HEK293 (cell line): ENCODE results near the gene RAB9B.

Experiments
- CTCF ChIA-PET: fragments of 350-600 bp; formaldehyde crosslinking; extraction: SDS; loops from one replicate; lab custom pipeline; 2021; ENCODE audit warnings: antibody characterized with exemption; lab: Yijun Ruan, JAX
- POLR2A ChIA-PET: fragments of 300-600 bp; formaldehyde crosslinking; extraction: SDS; loops from one replicate; lab custom pipeline; 2020; ENCODE audit warnings: antibody characterized with exemption, inconsistent platforms; lab: Yijun Ruan, JAX
- H3K27ac ChIP-seq: fragments of 200-500 bp; sonication (Bioruptor generic); 2 replicates; pipeline ENCODE4 v1.5.1; 2014; ENCODE audit warnings: low read depth, low read length, control low read depth, inconsistent platforms; ENCODE audit errors: extremely low read depth
- H3K36me3 ChIP-seq, 2 experiments: fragments of 200-500 bp in 1 of 2; sonication (Bioruptor generic) in 1 of 2; 1 replicate in 1 of 2; 2 replicates in 1 of 2; pipeline ENCODE4 v1.5.1; 2014 to 2017; ENCODE audit warnings: inconsistent platforms in 2 of 2, low read length in 2 of 2; ENCODE audit not compliant: control insufficient read depth in 2 of 2, insufficient read depth in 1 of 2
- H3K4me1 ChIP-seq: fragments of 200-500 bp; sonication (Bioruptor generic); 2 replicates; pipeline ENCODE4 v1.5.1; 2014; ENCODE audit warnings: mild to moderate bottlenecking, low read length, inconsistent platforms; ENCODE audit not compliant: control insufficient read depth, insufficient read depth
- H3K4me3 ChIP-seq: 2 replicates; pipeline ENCODE4 v1.5.1; 2011; ENCODE audit warnings: low read depth, mild to moderate bottlenecking, control low read depth, low read length, moderate library complexity
- H3K9me3 ChIP-seq: fragments of 200-500 bp; sonication (Bioruptor generic); 2 replicates; pipeline ENCODE4 v1.5.1; 2014; ENCODE audit warnings: low read depth, low read length, inconsistent platforms; ENCODE audit not compliant: control insufficient read depth, insufficient read depth
- HOXA7 ChIP-seq: sonication (generic); formaldehyde crosslinking; IDR thresholded peaks from 2 replicates; pipeline ENCODE4 v1.8.1; 2022; ENCODE audit warnings: missing genetic modification reagents, borderline replicate concordance
- IKZF3 ChIP-seq: fragments of 450-650 bp; IDR thresholded peaks from 2 replicates; pipeline ENCODE4 v1.5.0; 2018; ENCODE audit warnings: missing biosample characterization, mild to moderate bottlenecking, missing genetic modification characterization, moderate library complexity
- PRDM1 ChIP-seq: fragments of 450-650 bp; formaldehyde crosslinking; IDR thresholded peaks from 2 replicates; pipeline ENCODE4; 2016; ENCODE audit warnings: missing biosample characterization, missing genetic modification characterization
- SCRT2 ChIP-seq: fragments of 450-650 bp; formaldehyde crosslinking; IDR thresholded peaks from 2 replicates; pipeline ENCODE4 v1.5.1; 2016; ENCODE audit warnings: missing biosample characterization, missing genetic modification characterization
- SP3 ChIP-seq: fragments of 450-650 bp; formaldehyde crosslinking; IDR thresholded peaks from 2 replicates; pipeline ENCODE4 v1.5.1; 2016; ENCODE audit warnings: missing biosample characterization, missing genetic modification characterization
- ZNF24 ChIP-seq: fragments of 450-650 bp; formaldehyde crosslinking; IDR thresholded peaks from 2 replicates; pipeline ENCODE4 v1.5.1; 2016; ENCODE audit warnings: missing biosample characterization, missing genetic modification characterization
- ZNF26 ChIP-seq: fragments of 450-650 bp; formaldehyde crosslinking; IDR thresholded peaks from 2 replicates; pipeline ENCODE4 v1.5.1; 2016; ENCODE audit warnings: missing biosample characterization, missing genetic modification characterization
- ZNF335 ChIP-seq: fragments of 450-650 bp; formaldehyde crosslinking; conservative IDR thresholded peaks from 2 replicates; pipeline ENCODE4 v1.5.1; 2016; ENCODE audit warnings: missing biosample characterization, missing genetic modification characterization
- ZNF629 ChIP-seq: fragments of 450-650 bp; formaldehyde crosslinking; IDR thresholded peaks from 2 replicates; pipeline ENCODE4 v1.5.1; 2017; ENCODE audit warnings: missing biosample characterization, missing genetic modification characterization
- ZNF654 ChIP-seq: fragments of 450-650 bp; formaldehyde crosslinking; IDR thresholded peaks from 2 replicates; pipeline ENCODE4 v1.5.1; 2016; ENCODE audit warnings: low read depth, missing biosample characterization, missing genetic modification characterization
- ZNF830 ChIP-seq: fragments of 450-650 bp; IDR thresholded peaks from 2 replicates; pipeline ENCODE4 v1.5.0; 2018; ENCODE audit warnings: missing biosample characterization, missing genetic modification characterization, low read depth, mild to moderate bottlenecking, moderate library complexity
- TF ChIP-seq, protein P1 (sequence below): fragments of 450-650 bp; formaldehyde crosslinking; IDR thresholded peaks from 2 replicates; pipeline ENCODE4 v1.5.1; 2017; ENCODE audit warnings: missing biosample characterization, missing genetic modification characterization
- TF ChIP-seq, protein P2 (sequence below): fragments of 450-650 bp; formaldehyde crosslinking; IDR thresholded peaks from 2 replicates; pipeline ENCODE4 v1.5.1; 2016; ENCODE audit warnings: missing biosample characterization, missing genetic modification characterization
- TF ChIP-seq, protein P3 (sequence below): fragments of 450-650 bp; formaldehyde crosslinking; IDR thresholded peaks from 2 replicates; pipeline ENCODE4 v1.5.1; 2016; ENCODE audit warnings: missing biosample characterization, missing genetic modification characterization
- TF ChIP-seq, protein P4 (sequence below): fragments of 450-650 bp; formaldehyde crosslinking; IDR thresholded peaks from 2 replicates; pipeline ENCODE4 v1.5.1; 2016; ENCODE audit warnings: missing biosample characterization, missing genetic modification characterization

RAB9B gene

GRCh38 chrX:103780336-103781061, 51.6 kb downstream of the RAB9B start (continued):
- no peak for TF ChIP-seq SCRT2 (tag by site-specific recombination)
- no peak for TF ChIP-seq ZNF26 (tag by site-specific recombination)
- TF ChIP-seq ZNF629 (tag by site-specific recombination), result no peak
- no peak for TF ChIP-seq ZNF830 (tag by site-specific recombination)
- TF ChIP-seq, protein P1, sequence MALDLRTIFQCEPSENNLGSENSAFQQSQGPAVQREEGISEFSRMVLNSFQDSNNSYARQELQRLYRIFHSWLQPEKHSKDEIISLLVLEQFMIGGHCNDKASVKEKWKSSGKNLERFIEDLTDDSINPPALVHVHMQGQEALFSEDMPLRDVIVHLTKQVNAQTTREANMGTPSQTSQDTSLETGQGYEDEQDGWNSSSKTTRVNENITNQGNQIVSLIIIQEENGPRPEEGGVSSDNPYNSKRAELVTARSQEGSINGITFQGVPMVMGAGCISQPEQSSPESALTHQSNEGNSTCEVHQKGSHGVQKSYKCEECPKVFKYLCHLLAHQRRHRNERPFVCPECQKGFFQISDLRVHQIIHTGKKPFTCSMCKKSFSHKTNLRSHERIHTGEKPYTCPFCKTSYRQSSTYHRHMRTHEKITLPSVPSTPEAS (tag by site-specific recombination), result no peak

GRCh38 chrX:103779141-103779789, 52.8 kb downstream of the RAB9B start:
- H3K27ac ChIP-seq, result no peak overlapping the region
- H3K9me3 ChIP-seq, result no peaks in the 10 kb centered on the region
- H3K4me1 ChIP-seq, result no peaks in the 10 kb centered on the region
- no peak overlapping the region for H3K4me3 ChIP-seq
- POLR2A ChIA-PET, result no interaction called here
- CTCF ChIA-PET, result interaction anchor here (0.6 to 1.3 kb wide), 2 partner anchors 66 to 132 kb away, joined by 3 to 4 read pairs; no protein-coding TSS in a partner anchor
- TF ChIP-seq ZNF335 (peak; percentile 69), ZNF629 (tag by site-specific recombination) (no peak)
- H3K36me3 ChIP-seq, result no peaks in the 10 kb centered on the region

DNA sequence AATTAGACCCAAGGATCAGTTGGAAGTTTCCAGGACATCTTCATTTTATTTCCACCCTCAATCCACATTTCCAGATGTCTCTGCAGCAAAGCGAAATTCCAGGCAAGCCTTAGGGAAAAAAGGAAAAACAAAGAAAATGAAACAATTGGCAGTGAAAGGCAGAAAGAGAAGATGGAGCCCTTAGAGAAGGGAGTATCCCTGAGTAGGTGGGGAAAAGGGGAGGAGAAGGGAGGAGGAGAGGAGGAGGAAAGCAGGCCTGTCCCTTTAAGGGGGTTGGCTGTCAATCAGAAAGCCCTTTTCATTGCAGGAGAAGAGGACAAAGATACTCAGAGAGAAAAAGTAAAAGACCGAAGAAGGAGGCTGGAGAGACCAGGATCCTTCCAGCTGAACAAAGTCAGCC, 55.5 kb downstream of the RAB9B start, which contains the start of gene PLP1:
Gene PLP1 (plus strand): TSS at position 295 of the 400 bp plus-strand sequence. CDS start 156 bp downstream, outside the sequence.
- POLR2A ChIA-PET, result no interaction called here
- peak; percentile 76 for TF ChIP-seq PRDM1
- TF ChIP-seq, protein P2, sequence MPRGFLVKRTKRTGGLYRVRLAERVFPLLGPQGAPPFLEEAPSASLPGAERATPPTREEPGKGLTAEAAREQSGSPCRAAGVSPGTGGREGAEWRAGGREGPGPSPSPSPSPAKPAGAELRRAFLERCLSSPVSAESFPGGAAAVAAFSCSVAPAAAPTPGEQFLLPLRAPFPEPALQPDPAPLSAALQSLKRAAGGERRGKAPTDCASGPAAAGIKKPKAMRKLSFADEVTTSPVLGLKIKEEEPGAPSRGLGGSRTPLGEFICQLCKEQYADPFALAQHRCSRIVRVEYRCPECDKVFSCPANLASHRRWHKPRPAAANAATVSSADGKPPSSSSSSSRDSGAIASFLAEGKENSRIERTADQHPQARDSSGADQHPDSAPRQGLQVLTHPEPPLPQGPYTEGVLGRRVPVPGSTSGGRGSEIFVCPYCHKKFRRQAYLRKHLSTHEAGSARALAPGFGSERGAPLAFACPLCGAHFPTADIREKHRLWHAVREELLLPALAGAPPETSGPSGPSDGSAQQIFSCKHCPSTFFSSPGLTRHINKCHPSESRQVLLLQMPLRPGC (tag by site-specific recombination), result no peak
- TF ChIP-seq ZNF24 (tag by site-specific recombination), result no peak
- TF ChIP-seq SP3 (tag by site-specific recombination), result peak; percentile 24; the same call in 1 of the 2 replicates
- Histone ChIP-seq H3K9me3 (no peaks in the 10 kb centered on the region), H3K4me3 (no peak within 1 kb of the TSS), H3K36me3 (no peaks in the 10 kb centered on the region), H3K27ac (no peak within 1 kb of the TSS), H3K4me1 (no peaks in the 10 kb centered on the region)
- CTCF ChIA-PET, result interaction anchor here (1.0 kb wide), 1 partner anchor 69 kb away, joined by 3 read pairs; no protein-coding TSS in a partner anchor

DNA sequence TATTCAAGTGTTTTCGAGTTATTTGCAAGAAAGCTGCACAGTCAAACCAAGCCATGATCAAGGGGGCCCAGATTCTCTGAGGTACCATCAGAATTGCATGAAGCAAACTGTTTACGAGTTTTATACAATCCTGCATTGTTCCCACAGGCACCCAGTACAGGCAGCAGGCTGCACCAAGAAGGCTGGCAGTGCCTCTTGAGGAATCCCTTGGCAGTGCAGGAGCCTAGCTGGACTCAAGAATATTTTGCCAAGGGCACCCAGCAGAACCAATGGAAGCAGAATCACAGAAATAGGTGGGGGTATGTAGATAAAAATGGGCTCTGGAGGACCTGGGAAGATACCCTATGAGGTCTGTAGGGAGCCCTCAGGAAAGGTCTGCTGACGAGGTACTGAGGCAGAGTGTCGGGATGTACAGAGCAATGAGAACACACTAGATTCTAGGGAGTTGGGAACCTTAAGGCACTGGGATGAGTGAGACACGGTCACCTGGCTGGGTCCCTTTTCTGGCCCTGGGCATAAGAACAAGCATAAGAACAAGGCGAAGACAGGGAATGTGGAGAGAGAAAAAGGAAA, 57.9 kb downstream of the RAB9B start:
- Histone ChIP-seq H3K9me3 (no peaks in the 10 kb centered on the region), H3K4me3 (no peak overlapping the region), H3K4me1 (no peaks in the 10 kb centered on the region), H3K36me3 (no peaks in the 10 kb centered on the region), H3K27ac (no peak overlapping the region)
- TF ChIP-seq, protein P3, sequence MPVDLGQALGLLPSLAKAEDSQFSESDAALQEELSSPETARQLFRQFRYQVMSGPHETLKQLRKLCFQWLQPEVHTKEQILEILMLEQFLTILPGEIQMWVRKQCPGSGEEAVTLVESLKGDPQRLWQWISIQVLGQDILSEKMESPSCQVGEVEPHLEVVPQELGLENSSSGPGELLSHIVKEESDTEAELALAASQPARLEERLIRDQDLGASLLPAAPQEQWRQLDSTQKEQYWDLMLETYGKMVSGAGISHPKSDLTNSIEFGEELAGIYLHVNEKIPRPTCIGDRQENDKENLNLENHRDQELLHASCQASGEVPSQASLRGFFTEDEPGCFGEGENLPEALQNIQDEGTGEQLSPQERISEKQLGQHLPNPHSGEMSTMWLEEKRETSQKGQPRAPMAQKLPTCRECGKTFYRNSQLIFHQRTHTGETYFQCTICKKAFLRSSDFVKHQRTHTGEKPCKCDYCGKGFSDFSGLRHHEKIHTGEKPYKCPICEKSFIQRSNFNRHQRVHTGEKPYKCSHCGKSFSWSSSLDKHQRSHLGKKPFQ (tag by site-specific recombination), result no peak
- TF ChIP-seq, protein P4, sequence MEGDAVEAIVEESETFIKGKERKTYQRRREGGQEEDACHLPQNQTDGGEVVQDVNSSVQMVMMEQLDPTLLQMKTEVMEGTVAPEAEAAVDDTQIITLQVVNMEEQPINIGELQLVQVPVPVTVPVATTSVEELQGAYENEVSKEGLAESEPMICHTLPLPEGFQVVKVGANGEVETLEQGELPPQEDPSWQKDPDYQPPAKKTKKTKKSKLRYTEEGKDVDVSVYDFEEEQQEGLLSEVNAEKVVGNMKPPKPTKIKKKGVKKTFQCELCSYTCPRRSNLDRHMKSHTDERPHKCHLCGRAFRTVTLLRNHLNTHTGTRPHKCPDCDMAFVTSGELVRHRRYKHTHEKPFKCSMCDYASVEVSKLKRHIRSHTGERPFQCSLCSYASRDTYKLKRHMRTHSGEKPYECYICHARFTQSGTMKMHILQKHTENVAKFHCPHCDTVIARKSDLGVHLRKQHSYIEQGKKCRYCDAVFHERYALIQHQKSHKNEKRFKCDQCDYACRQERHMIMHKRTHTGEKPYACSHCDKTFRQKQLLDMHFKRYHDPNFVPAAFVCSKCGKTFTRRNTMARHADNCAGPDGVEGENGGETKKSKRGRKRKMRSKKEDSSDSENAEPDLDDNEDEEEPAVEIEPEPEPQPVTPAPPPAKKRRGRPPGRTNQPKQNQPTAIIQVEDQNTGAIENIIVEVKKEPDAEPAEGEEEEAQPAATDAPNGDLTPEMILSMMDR (tag by site-specific recombination), result 0 out of 2 replicates have a peak, but pooled peaks have one; percentile 7
- TF ChIP-seq HOXA7 (CRISPR knock-in tag), result no peak
- peak; percentile 19; the same call in 1 of the 2 replicates for TF ChIP-seq ZNF654 (tag by site-specific recombination)
- TF ChIP-seq IKZF3 (tag by site-specific recombination), result no peak
- ChIA-PET CTCF (interaction anchor here (0.6 to 3.3 kb wide), 16 partner anchors 9 to 244 kb away, joined by 3 to 17 read pairs (median 4); partner anchors contain the start of genes MORF4L2 and TMEM31), POLR2A (no interaction called here)
